Measurements from ENCODE around the gene KDM4C. TPM values are rescaled to one million over a fixed set of nuclear protein-coding genes. Genes with fewer than 3 reads are reported as not detected.

KDM4C gene
- polyA plus RNA-seq, 1 donor (not counting 4 experiments of a cell fraction or from before 2014, with no cell fraction given), result 17.2 TPM

DNA sequence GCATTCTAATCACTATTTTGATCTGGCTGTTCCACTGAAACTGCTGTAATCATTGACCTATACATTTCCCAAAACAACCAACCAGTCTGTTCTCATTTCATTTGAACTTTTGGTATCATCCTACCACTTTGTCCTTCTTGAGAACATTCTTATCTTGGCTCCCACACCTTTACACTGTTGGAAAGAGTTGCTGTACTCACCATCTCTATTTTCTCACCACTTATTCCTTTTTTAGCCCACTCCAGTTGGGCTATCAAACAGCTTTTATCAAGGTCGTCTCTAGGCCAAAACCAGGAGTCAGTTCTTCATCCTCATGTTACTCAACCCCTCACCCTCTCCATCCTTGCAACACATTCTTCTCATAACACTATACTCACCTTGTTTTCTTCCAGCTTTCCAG, 170.1 kb downstream of the KDM4C start:
- H3K9me1 ChIP-seq (ENCODE audit: control insufficient read depth, extremely low read depth, insufficient read depth, low read length), result peaks cover 4% of the 10 kb centered on the region
- no peak overlapping the region for H3K9ac ChIP-seq (ENCODE audit: control insufficient read depth, extremely low read depth, insufficient read depth, low read length)
- H3K4me1 ChIP-seq (ENCODE audit: control insufficient read depth, extremely low read depth, insufficient read depth, low read length), result peaks cover 17% of the 10 kb centered on the region
- H3K36me3 ChIP-seq (ENCODE audit: control insufficient read depth in 2 of 2, extremely low read depth in 1 of 2, insufficient read depth in 2 of 2, low read length in 2 of 2), result no peaks in the 10 kb centered on the region
- DNase-seq (ENCODE audit: low read depth, low spot score), result no peak
- no peak overlapping the region for H2AFZ ChIP-seq (ENCODE audit: control insufficient read depth, low read length)
- TF ChIP-seq, protein P1, sequence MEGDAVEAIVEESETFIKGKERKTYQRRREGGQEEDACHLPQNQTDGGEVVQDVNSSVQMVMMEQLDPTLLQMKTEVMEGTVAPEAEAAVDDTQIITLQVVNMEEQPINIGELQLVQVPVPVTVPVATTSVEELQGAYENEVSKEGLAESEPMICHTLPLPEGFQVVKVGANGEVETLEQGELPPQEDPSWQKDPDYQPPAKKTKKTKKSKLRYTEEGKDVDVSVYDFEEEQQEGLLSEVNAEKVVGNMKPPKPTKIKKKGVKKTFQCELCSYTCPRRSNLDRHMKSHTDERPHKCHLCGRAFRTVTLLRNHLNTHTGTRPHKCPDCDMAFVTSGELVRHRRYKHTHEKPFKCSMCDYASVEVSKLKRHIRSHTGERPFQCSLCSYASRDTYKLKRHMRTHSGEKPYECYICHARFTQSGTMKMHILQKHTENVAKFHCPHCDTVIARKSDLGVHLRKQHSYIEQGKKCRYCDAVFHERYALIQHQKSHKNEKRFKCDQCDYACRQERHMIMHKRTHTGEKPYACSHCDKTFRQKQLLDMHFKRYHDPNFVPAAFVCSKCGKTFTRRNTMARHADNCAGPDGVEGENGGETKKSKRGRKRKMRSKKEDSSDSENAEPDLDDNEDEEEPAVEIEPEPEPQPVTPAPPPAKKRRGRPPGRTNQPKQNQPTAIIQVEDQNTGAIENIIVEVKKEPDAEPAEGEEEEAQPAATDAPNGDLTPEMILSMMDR (optimal IDR thresholded peaks at IDR 0.05 in 1 of 3, IDR thresholded peaks at IDR 0.05 in 1 of 3, conservative IDR thresholded peaks at IDR 0.05 in 1 of 3; ENCODE audit: extremely low read depth in 1 of 3, insufficient read depth in 2 of 3, low read length in 3 of 3), result no peak
- no peak for TF ChIP-seq EZH2 (IDR thresholded peaks at IDR 0.05; ENCODE audit: low read length)
- H3K79me2 ChIP-seq (ENCODE audit: control insufficient read depth, insufficient read depth, low read length), result no peaks in the 10 kb centered on the region
- no peaks in the 10 kb centered on the region for H3K9me3 ChIP-seq (ENCODE audit: control insufficient read depth, low read depth, low read length)
- no peak overlapping the region for H3K4me3 ChIP-seq (ENCODE audit: control insufficient read depth in 2 of 3, extremely low read depth in 1 of 3, insufficient read depth in 2 of 3, low read depth in 1 of 3, low read length in 3 of 3)
- H4K20me1 ChIP-seq (ENCODE audit: control insufficient read depth, extremely low read depth, insufficient read depth, low read length), result no peaks in the 10 kb centered on the region
- no peak for FAIRE-seq
- H3K4me2 ChIP-seq (ENCODE audit: control insufficient read depth, extremely low read depth, insufficient read depth, low read depth, low read length), result no peak overlapping the region
- H3K27me3 ChIP-seq (ENCODE audit: control insufficient read depth, extremely low read depth, insufficient read depth, low read length), result no peaks in the 10 kb centered on the region
- H3K27ac ChIP-seq (ENCODE audit: control insufficient read depth, insufficient read depth, low read length), result no peak overlapping the region
- dilution Hi-C loops (cut with MboI; ENCODE audit: extremely low pct_ligation_motif_present, low sequenced_read_pairs), result no loop called here

DNA sequence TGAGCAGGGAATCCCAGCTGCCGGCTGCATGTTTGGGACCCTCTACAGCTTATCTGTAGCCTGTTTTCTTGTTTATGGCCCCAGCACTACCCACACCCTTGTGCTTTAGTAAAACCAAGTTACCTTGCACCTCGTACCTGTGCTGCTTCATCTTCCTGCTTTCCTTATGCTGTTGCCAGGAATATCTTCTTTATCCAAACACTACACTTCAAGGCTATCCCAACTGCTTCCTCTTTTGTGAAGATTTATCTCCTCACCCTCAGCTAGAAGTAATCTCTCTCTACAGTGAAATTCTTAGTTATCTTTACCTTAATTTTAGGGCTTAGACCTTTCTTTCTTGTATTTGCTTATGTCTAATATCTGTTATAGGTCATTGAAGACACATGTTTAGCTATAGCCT, 171.1 kb downstream of the KDM4C start:
- H3K79me2 ChIP-seq (ENCODE audit: control insufficient read depth, insufficient read depth, low read length), result no peaks in the 10 kb centered on the region

More for the DNA sequence above, 171.1 kb downstream of the KDM4C start:
- no peak overlapping the region for H3K27ac ChIP-seq (ENCODE audit: control insufficient read depth, insufficient read depth, low read length)
- H3K27me3 ChIP-seq (ENCODE audit: control insufficient read depth, extremely low read depth, insufficient read depth, low read length), result no peaks in the 10 kb centered on the region
- H3K4me3 ChIP-seq (ENCODE audit: control insufficient read depth in 2 of 3, extremely low read depth in 1 of 3, insufficient read depth in 2 of 3, low read depth in 1 of 3, low read length in 3 of 3), result no peak overlapping the region
- H2AFZ ChIP-seq (ENCODE audit: control insufficient read depth, low read length), result no peak overlapping the region
- H4K20me1 ChIP-seq (ENCODE audit: control insufficient read depth, extremely low read depth, insufficient read depth, low read length), result no peaks in the 10 kb centered on the region
- dilution Hi-C loops (cut with MboI; ENCODE audit: extremely low pct_ligation_motif_present, low sequenced_read_pairs), result no loop called here
- TF ChIP-seq, protein P1 (optimal IDR thresholded peaks at IDR 0.05 in 1 of 3, IDR thresholded peaks at IDR 0.05 in 1 of 3, conservative IDR thresholded peaks at IDR 0.05 in 1 of 3; ENCODE audit: extremely low read depth in 1 of 3, insufficient read depth in 2 of 3, low read length in 3 of 3), result no peak
- H3K4me1 ChIP-seq (ENCODE audit: control insufficient read depth, extremely low read depth, insufficient read depth, low read length), result peaks cover 17% of the 10 kb centered on the region
- no peaks in the 10 kb centered on the region for H3K9me3 ChIP-seq (ENCODE audit: control insufficient read depth, low read depth, low read length)
- no peaks in the 10 kb centered on the region for H3K36me3 ChIP-seq (ENCODE audit: control insufficient read depth in 2 of 2, extremely low read depth in 1 of 2, insufficient read depth in 2 of 2, low read length in 2 of 2)
- FAIRE-seq (no peak), DNase-seq (ENCODE audit: low read depth, low spot score) (no peak)
- no peak overlapping the region for H3K4me2 ChIP-seq (ENCODE audit: control insufficient read depth, extremely low read depth, insufficient read depth, low read depth, low read length)
- H3K9ac ChIP-seq (ENCODE audit: control insufficient read depth, extremely low read depth, insufficient read depth, low read length), result no peak overlapping the region
- peaks cover 4% of the 10 kb centered on the region for H3K9me1 ChIP-seq (ENCODE audit: control insufficient read depth, extremely low read depth, insufficient read depth, low read length)
